Measurements from ENCODE around the gene CERS6.

The CERS6 gene

DNA sequence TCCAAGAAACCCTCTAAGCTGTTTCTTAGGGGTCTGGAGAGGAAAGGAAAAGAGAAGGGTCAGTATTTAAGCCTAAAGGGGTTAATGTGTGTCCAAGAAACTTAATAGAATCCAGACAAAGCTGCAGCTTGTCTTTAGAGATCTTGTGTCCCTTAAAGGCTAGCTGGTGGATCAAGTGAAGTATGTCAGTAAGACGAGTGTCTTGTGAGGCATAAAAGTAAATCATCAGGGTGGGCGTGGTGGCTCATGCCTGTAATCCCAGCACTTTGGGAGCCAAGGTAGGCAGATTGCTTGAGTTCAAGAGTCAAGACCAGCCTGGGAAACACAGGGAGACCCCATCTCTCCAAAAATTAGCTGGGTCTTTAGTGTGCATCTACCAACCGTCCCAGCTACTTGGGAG lies 47.8 kb downstream of the CERS6 start:
- no peak for DNase-seq

DNA sequence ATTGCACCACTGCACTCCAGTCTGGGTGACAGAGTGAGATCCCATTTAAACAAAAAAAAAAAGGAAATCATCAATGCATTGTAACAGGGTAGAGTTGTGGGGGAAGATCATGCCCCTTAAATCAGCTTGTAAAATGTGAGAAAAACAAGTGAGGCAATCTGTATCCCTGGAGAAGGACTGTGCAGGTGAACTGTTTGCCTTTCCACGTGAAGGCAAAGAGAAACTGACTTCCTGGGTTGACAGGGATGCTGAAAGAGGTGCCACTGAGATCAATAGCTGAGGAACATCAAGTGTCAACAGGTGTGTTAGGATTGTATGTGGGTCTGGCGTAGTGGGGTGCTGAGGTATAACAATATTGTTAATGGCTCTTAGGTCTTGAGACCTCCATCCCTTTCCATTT lies 48.3 kb downstream of the CERS6 start:
- no peak for DNase-seq

DNA sequence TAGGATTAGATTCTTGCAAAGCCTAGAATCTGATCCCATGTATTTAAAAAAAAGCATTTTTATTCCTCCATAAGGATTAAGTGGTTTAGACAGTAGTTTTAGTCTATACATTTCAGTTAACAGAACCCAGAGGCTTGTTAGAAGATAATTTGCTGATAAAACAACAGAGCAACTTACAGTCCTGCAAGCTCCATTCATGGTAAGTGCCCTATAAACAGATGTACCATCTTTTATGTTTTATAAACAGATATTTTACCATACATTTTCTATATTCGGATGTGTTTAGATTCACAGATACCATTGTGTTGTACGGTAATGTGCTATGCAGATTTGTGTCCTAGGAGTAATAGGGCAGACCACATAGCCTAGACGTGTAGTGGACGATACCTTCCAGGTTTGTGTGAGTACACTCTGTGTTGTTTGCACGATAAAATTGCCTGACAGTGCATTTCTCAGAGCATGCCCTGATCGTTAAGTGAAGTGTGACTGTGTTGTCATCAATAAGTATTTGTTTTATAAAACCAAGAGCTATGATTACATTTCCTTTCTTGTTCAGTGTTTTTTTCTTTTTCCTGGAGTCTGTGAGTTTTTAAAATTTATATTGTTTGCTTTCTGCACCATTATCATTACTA lies 54.2 kb downstream of the CERS6 start:
- no peak for DNase-seq

DNA sequence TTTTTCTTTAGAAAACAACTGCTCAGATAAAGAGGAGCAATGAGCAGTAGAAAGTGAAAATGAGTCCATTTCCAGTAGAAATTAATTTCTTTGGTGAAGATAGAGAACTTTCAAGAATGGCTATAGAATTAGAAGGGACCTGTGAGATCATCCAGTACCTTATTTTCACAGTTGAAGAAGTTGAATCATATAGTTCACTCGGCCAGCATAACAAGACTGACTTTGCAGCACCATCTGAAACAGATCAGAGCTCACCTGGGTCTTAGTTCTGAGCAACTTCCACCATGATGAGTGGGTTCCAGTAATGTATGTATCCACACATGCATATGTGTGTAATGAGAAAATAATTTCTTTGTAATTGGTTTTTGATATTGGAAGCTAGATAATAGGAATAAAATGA lies 58.6 kb downstream of the CERS6 start:
- DNase-seq: no peak

DNA sequence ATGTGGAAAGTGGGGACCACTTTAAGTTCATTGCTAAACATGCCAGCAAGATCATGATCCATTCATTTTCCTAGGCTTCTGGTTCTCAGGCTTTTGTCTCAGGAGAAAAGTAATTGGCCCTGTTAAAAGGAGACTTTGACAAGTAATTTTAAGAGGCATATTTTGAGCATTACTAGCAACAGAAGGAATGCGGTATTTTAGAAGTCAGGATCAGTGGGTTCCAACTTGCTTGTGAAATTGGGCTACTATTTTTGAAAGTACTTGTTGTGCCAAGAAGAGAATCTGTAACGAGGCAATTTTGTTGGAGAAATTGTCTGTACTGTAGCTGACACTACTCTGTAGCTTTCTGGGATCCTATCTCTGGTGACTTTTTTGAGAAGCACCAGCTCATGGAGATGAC lies 59.4 kb downstream of the CERS6 start:
- DNase-seq: no peak

DNA sequence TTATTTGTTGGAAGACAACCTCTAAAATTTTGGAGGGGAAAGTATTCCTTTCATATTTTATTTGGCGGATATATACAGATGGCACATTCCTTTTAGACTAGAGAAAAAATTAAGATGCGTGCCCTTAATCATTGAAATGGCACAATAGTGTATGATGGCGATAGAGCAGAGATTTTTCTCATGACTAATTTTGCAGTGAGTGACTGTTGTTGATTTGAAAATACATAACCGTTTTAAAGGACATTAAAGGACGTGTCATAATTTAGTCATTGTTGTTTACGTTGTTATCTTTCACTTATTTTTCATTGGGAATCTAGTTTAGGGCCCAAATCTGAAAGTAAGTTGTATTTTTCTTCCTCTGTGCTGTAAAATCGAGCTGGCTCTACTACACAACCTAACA lies 61.7 kb downstream of the CERS6 start:
- no peak for DNase-seq

DNA sequence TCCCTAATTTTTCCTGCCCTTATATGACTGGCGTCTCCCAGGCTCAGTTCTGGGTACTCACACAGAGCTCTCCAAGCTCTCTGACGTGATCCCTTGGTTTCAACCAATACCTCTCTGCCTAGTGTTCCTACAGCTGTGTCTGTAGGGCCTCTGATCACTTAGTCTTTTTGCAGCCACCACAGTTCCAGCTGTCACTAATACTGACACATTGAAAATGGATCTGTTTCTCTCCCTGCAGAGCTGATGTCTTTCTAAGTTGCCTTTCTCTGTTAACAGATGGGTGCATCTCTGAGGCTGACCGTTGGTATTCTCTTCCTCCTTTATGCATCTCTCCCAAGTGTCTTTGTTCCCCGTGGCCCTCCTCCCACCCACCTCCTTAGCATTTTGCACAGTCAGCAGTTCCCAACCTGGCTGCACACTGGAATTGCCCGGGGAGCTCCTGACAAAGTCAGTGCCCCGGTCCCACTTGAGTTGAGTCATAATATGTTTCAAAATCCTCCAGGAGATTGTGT lies 62.5 kb downstream of the CERS6 start:
- DNase-seq: no peak

DNA sequence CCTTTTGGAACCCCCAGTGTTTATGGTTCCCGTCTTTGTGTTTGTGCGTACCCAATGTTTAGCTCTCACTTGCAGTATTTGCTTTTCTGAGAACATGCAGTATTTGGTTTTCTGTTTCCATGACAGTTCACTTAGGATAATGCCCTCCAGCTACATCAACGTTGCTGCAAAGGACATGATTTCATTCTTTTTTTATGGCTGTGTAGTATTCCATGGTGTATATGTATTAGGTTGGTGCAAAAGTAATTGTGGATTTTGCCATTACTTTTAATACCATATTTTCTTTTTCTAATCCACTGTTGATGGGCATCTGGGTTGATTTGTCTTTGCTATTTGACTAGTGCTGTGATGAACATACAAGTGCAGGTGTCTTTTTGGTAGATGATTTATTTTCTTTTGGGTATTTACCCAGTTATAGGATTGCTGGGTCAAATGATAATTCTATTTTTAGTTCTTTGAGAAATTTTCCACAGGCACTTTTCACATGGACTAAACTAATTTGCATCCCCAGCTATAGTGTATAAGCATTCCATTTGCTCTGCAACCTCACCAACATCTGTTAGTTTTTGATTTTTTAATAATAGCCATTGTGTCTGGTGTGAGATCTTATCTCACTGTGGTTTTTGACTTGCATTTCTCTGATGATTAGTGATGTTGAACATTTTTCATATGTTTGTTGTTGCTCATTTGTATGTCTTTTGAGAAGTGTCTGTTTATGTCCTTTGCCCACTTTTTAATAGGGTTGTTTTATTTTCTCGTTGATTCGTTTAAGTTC lies 63.6 kb downstream of the CERS6 start:
- no peak for DNase-seq

DNA sequence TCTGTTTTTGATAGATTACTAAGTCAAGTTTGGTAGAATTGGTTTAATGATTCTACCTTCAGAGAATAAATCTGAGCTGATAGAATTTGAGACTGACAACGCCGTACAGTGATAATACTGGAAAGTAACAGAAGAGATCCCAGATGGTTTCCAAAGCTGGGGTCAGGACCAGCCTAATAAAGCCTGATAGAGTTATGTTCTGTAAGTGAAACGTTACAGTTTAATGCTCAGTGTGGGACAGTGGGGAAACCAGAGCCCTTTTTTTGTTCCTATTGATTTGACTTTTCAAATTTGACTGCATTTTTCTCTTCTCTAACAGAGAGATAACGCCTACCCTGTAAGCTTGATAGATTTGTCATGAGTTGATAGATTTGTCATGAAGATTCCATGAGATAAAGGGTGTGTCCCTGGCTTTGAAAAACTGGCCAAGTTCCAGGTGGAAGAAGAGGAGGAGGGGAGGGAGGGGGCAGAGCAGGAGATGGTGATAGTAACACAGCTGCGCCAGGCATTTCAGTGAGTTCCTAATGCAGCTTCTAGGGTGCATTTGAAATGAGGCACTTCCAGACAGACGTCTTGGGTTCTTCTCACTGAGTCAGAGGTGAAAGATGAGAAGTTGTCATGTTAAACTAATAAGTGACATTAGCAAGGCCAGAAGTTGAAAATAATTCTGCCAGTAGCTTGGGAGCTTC lies 65.1 kb downstream of the CERS6 start:
- DNase-seq: no peak

DNA sequence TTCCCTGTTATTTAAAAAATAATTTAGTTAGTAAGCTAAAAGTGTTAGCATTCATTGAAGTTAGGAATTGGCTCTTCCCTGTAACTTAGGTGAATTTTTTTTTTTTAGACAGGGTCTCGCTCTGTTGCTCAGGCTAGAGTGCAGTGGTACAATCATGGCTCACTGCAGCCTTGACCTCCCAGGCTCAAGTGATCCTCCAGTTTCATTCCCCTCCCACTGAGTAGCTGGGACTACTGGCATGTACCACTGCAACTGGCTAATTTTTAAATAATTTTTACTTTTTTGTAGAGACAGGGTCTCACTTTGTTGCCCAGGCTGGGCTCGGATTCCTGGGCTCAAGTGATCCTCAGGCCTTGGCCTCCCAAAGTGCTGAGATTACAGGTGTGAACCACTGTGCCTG lies 66.4 kb downstream of the CERS6 start:
- DNase-seq: no peak

DNA sequence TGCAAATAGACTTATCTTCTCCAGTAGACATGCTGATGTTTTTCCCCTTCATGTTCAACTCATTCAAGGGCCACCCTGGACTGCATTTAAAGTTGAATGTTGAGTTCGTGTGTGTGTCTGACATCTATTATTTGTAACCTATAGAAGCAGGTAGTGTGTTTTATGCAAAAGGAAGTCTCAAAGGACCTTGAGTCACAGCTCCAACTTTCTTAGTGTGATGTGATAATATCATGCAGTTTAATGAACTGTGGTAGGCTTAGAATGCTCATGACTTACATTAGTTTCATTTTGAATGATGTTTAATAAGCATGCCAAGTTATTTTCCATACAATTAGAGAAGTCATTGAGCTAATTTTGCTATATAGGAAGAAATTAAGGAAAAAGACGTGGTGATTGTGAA lies 67.9 kb downstream of the CERS6 start:
- no peak for DNase-seq

DNA sequence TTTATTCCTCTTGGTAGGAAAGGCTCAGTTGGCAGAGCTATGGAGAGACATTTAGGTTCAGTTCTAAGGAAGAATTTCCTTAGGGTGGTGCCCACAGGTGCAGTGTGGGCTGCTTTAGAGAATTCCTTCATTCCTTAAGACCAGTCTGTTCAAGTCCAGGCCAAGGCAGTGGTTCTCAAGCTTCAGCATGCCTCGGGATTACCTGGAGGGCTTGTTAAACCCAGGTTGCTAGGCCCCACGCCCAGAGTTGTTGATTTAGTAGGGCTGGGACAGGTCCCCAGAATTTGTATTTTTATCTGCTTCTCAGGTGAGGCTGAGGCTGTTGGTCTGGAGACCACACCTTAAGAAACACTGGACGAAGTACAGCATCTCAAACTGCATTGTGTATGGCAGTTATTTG lies 68.9 kb downstream of the CERS6 start:
- no peak for DNase-seq

DNA sequence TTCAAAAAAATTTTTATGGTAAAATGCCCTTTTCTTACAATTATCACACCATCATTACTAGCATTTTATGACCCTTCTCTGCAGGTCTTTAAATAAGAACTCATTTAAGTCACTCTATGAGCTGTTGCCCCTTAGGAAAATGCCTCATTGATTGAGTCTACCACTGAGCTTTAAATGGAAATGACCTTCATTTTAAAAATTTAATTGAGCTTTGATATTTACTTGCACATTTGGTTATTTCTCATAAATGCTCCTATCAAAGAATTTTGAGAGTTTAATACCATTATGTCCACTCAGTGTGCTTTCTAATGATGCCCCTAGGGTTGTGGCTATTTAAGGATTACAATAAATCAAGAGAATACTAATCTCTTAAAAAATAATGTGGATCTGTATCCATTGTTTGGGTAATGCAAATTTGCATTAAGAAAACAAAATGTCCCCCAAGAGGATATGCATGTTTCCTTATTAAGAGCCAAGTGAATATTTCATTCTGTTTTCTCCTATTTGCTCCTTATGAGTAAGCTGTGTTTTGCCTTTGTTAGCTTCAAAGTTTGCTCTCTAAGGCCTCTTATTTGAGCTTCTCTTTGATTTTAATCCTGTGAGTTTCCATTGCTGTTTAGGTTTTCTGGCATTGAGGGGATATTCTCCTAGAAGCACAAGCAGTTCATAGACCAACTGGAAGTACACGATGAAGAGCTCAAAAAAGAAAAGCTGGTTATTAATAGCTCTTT lies 69.8 kb downstream of the CERS6 start:
- DNase-seq: no peak

DNA sequence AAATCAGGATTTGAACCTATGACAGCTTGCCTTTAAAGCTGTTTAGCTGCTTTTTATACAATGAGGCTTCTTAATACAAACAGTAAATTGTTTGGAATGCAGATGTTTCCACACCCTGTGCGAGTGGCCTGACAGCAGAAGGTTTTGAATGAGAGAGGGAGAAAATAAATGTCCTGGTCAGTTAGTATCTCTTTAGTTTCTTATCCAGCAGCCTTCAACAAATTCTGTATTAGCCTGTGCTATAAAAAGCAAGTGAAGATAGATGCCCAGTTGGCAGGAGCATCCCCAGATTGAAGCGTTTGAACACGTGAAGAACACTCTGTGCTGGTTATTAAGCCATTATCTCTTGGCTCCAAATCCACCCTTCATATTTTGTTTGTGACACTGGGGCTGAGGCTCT lies 70.6 kb downstream of the CERS6 start:
- DNase-seq: no peak

DNA sequence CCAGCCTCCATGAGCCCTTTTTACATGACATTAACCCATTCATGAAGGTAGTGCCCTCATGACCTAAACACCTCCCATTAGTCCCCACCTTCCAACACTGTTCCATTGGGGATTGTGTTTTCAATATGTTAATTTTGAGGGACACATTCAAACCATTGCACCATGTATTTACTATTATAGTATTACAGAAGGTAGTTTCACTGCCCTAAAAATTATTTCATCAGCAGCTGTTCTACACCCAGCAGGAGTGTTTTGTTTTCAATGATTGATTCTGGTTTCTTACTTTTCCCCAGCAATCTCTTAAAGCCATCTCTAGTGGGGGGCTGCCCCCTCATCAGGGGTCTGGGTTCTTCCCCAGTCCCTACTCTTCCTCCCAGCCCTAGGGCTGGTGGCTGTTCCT lies 71.9 kb downstream of the CERS6 start:
- DNase-seq: no peak

DNA sequence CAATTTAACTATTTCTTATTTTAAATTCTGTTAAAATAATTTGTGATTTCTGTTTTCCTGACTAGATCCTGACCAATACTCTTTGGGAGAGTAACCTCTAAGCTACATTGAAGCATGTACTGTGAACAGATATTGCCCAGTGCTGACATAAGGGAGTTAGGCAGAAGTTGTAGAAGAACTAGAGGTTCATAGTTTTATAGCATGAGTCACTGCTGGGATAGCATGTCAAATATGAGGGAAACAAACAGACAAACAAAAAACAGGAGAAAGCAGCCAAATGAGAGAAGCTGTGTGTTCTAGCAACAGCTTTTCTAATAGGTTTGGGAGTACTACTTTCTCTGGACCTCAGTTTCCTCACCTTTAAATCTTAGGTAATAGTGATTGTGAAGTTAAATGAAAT lies 72.4 kb downstream of the CERS6 start:
- no peak for DNase-seq

DNA sequence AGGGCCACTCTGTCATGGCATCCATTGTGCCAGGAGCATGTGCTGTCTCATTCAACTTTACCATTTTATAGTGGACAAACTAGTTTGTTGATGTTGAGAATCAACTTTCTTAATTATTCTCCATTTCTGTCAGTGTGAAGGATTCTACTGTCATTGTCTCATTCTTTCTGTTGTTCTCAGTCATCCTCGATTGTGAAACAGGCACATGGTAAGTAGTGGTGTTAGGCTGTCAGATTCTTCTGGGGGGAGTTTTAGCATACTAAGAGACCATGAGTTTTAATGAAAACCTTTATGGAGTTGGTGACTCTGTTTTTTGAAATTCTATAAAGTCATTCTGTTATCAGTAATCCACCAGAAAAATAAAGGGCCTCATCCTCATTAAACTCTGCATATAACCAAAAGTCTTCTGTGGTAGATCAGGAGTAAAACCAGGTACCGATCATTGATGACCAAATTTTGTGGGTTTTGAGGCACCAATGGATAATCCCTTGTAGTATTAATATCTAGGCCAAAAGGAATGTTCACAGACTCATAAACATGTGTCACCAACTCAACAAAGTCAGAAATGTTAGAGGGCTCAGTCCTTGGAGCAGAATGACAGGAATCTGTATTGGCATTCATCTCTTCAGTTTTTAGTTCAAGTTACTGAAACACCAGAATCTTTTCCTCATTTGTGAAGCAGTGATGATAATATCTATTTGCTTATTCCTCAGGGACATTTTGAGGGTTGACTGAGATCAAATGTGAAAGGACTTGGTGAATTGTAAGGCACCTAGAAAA lies 73.2 kb downstream of the CERS6 start:
- no peak for DNase-seq

DNA sequence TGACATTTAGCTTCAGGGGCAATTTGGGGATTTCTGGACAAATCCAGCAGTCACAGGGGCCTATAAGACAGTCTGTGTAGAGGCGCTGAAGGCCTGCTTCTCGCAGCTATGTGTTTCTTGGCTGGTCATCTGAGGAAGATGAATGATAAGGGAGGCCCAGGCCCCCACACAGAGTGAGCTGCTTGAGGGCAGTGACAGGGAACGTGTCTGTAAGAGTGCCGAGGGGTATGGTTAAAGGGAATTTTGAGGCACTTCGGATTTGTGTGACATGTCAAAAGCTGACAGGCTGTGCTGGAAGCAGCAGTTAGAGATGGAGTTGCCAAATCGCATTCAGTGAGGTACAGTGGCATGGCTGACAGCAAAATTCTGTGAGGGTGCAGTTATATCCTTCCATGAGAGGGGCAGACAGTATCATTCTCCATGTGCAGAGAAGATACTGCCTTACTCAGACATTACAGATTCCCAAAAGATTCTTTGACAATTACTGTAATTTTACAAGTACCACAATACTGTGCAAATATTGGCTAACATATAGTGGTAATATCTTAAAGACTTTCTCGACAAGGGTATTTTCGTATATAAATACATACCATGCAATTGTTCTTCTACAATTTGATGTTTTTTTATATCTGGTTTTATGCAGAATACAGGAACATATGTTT lies 74.0 kb downstream of the CERS6 start:
- no peak for DNase-seq

DNA sequence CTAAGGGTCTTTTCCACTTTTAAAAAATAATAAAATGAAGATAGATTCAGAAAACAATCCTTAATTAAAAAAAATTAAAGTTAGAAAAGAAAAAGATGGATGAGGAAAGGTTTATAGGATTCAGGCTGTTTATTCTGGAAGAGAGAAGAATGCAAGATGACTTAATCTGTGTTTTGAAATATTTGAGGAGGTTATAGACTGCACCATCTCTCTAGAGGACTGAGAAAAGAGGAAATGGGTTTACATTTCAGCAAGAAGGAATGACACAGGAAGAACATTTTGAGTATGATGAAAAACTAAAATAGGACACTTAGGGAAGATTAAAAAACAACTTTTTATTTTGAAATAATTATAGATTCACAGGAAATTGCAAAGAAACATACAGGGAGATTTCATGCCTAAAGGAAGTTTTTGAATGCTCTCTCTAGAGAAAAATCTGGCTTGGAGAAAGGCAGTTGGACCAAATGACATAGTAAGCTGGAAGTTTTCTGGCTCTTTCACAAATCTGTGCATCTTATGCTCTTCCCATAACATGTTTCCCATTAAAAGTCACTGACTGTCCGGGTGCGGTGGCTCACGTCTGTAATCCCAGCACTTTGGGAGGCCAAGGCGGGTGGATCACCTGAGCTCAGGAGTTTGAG lies 75.0 kb downstream of the CERS6 start:
- DNase-seq: no peak

DNA sequence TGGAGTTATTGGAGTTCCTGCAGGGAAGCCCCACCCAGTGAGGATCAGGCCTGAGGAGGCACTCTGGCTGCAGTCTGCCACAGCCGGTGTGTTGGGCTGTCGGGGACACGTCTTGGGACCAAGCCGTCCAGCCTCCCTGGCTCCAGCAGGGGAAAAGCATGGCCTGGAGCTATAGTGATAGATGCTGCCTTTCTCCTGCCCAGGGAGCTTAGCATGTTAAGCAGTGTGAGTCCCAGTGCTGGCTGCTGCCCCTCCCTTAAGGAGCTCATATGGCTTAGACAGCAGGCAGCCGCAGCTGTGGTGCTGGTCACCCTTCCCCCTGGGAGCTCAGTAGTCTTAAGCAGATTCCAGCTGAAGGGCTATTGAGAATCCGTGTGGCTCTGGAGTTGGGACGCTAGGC lies 78.9 kb downstream of the CERS6 start:
- no peak for DNase-seq

DNA sequence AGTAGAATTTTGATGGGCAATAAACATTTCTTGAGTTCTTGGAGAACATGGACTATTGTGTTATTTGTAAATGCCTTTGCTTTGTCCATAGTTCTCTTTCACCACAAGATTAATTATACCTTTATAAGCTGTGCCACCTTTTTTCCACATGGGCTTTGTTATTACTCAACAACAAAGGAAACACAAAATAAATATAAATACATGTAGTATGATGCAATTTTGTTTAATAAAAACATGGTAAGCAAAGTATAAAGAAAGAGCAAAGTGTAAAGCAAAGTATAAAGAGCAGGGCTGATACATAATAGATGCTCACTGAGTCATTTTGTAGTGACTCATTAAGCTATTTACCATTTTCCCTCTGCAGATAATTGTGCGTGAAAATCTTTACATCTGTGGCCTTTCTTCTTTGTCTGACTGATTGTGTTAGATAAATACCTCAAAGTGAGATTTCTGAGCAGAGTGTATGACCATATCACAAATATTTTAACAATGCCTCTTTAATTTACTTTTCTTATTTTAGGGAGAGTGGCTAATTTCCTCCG lies 80.9 kb downstream of the CERS6 start:
- DNase-seq: no peak
